ENCODE measurements around the gene BEND7. TPM values are rescaled to one million over a fixed set of nuclear protein-coding genes. Genes with fewer than 3 reads are reported as not detected.

Gene BEND7
- total RNA-seq, 2 donors from 2014 or later: 10.1 to 44.5 TPM

DNA sequence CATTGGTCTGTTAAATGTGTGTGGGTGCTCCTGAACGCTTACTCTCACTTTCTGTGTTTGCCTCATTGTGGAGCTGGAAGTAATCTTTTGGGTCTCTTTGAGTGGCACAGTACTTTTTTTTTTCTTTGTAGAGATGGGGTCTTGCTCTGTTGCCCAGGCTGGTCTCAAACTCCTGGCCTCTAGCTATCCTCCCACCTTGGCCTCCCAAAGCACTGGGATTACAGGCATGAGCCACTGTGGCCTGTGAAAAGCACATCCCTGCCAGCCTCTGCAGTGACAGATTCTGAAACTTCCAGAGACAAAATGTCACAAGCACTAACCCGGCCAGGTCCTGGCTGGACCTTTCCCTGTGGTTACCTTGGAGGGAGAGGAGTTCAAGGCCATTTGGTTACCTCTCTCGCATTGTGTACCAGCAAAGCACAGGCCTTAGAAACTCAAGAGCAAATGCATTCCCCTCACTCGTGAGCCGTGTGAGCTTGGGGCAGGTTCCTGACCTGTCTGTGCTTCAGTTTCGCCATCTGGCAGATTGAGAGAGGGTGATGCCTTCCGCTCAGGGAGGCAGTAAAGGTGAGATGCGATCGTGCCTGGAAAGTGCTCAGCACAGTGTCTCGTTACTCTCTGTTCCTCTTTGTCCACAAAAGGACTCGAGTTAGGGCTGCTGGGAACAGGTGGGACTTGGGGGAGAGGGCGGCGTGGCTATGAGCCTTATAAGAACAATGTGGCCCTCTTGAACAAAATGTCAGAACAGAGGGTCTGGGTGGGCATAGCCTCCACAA is 108.1 kb downstream of the BEND7 start:
- WGBS: 88% methylated on average over 13 of the region's 13 CpGs
- TF ChIP-seq, protein P1, sequence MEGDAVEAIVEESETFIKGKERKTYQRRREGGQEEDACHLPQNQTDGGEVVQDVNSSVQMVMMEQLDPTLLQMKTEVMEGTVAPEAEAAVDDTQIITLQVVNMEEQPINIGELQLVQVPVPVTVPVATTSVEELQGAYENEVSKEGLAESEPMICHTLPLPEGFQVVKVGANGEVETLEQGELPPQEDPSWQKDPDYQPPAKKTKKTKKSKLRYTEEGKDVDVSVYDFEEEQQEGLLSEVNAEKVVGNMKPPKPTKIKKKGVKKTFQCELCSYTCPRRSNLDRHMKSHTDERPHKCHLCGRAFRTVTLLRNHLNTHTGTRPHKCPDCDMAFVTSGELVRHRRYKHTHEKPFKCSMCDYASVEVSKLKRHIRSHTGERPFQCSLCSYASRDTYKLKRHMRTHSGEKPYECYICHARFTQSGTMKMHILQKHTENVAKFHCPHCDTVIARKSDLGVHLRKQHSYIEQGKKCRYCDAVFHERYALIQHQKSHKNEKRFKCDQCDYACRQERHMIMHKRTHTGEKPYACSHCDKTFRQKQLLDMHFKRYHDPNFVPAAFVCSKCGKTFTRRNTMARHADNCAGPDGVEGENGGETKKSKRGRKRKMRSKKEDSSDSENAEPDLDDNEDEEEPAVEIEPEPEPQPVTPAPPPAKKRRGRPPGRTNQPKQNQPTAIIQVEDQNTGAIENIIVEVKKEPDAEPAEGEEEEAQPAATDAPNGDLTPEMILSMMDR (IDR thresholded peaks at IDR 0.05): no peak
- no peak for TF ChIP-seq POLR2AphosphoS5 (IDR thresholded peaks at IDR 0.05)
- TF ChIP-seq POLR2A (IDR thresholded peaks at IDR 0.05): no peak
- Histone ChIP-seq H3K4me1 (replicated peaks) (no peaks in the 10 kb centered on the region), H3K27ac (no peak overlapping the region), H3K9me3 (no peaks in the 10 kb centered on the region), H3K27me3 (replicated peaks; ENCODE audit: insufficient read depth) (no peaks in the 10 kb centered on the region), H3K36me3 (no peaks in the 10 kb centered on the region), H3K4me3 (no peak overlapping the region)
- DNase-seq (ENCODE audit: low spot score): no peak
- intact Hi-C loops (cut with DNase I): no loop called here

DNA sequence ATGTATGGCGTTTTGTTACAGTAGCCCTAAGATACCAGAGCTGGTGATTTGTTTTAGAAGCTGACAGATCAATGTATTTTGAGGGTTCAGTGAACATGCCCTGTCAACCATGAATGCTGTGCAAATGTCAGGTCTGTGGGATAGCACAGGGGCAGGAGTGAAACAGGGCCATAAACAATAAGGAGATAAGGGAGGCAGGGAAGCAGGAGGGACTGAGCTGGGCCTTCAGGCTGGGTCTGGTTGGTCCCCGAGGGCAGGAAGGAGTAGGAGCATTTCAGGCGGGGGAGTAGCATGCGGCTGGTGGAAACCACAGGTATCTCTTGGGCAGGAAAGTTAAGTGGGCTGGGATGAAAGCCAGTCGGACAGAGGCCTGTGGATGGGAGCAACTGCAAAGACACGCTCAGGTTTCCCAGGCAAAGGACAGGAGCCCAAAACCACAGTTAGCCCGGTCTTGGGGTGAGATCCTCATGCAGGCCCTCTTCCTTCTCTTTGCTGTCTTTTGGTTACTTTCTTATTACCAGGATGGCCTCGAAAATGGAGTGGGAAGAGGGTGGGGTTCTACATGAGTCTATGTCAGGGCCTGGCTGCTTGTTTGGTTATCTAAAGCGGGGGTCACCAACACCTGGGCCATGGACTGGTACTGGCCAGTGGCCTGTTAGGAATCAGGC is 111.2 kb downstream of the BEND7 start:
- no peak overlapping the region for H3K4me3 ChIP-seq
- no peaks in the 10 kb centered on the region for H3K9me3 ChIP-seq
- H3K27ac ChIP-seq: no peak overlapping the region
- intact Hi-C loops (cut with DNase I): no loop called here
- no peaks in the 10 kb centered on the region for H3K27me3 ChIP-seq (replicated peaks; ENCODE audit: insufficient read depth)
- H3K36me3 ChIP-seq: no peaks in the 10 kb centered on the region
- no peak for DNase-seq (ENCODE audit: low spot score)
- H3K4me1 ChIP-seq (replicated peaks): no peaks in the 10 kb centered on the region
- WGBS: 90% methylated on average over 9 of the region's 9 CpGs
- TF ChIP-seq POLR2A (IDR thresholded peaks at IDR 0.05): no peak

- TF ChIP-seq, protein P1 (IDR thresholded peaks at IDR 0.05): no peak
- TF ChIP-seq POLR2A (IDR thresholded peaks at IDR 0.05): no peak
- no peak for TF ChIP-seq POLR2AphosphoS5 (IDR thresholded peaks at IDR 0.05)
- no peaks in the 10 kb centered on the region for H3K9me3 ChIP-seq
- H3K4me3 ChIP-seq: no peak overlapping the region
- no peak overlapping the region for H3K27ac ChIP-seq
- H3K4me1 ChIP-seq (replicated peaks): no peaks in the 10 kb centered on the region
- no peaks in the 10 kb centered on the region for H3K27me3 ChIP-seq (replicated peaks; ENCODE audit: insufficient read depth)
- H3K36me3 ChIP-seq: no peaks in the 10 kb centered on the region
- intact Hi-C loops (cut with DNase I): no loop called here
- WGBS: 53% methylated on average over 2 of the region's 2 CpGs
- DNase-seq (ENCODE audit: low spot score): no peak
Observed at GRCh38 chr10:13416760-13417159, 112.1 kb downstream of the BEND7 start.

GRCh38 chr10:13414855-13415254 is 114.0 kb downstream of the BEND7 start:
- intact Hi-C loops (cut with DNase I): no loop called here
- no peaks in the 10 kb centered on the region for H3K9me3 ChIP-seq
- 64% methylated on average over 2 of the region's 2 CpGs for WGBS
- no peak for TF ChIP-seq POLR2A (IDR thresholded peaks at IDR 0.05)
- TF ChIP-seq, protein P1 (IDR thresholded peaks at IDR 0.05): peak in 1 of 4 experiments; percentile 4
- no peak for DNase-seq (ENCODE audit: low spot score)
- H3K4me3 ChIP-seq: no peak overlapping the region
- H3K27ac ChIP-seq: no peak overlapping the region
- H3K36me3 ChIP-seq: no peaks in the 10 kb centered on the region
- no peaks in the 10 kb centered on the region for H3K4me1 ChIP-seq (replicated peaks)
- no peaks in the 10 kb centered on the region for H3K27me3 ChIP-seq (replicated peaks; ENCODE audit: insufficient read depth)

DNA sequence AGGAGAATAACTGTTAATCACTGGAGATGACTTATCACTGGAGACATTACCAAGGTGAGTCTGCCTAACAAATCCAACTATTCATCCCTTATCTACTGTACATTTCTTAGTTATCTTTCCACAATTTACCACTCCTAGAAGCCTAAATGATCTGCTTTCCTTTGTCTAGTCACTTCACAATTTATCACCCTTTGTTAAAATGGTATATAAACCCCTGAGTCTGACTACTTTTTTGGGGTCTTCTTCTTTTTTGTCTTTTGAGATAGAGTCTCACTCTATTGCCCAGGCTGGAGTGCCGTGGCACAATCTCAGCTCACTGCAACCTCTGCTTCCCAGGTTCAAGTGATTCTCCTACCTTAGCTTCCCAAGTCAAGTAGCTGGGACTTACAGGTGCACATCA is 114.7 kb downstream of the BEND7 start:
- no peaks in the 10 kb centered on the region for H3K27me3 ChIP-seq (replicated peaks; ENCODE audit: insufficient read depth)
- H3K4me1 ChIP-seq (replicated peaks): no peaks in the 10 kb centered on the region
- no peaks in the 10 kb centered on the region for H3K9me3 ChIP-seq
- no peak overlapping the region for H3K4me3 ChIP-seq
- WGBS: 80% methylated on average over 1 of the region's 1 CpG
- intact Hi-C loops (cut with DNase I): no loop called here
- no peak overlapping the region for H3K27ac ChIP-seq
- TF ChIP-seq POLR2A (IDR thresholded peaks at IDR 0.05) (no peak), POLR2AphosphoS5 (IDR thresholded peaks at IDR 0.05) (no peak)
- TF ChIP-seq, protein P1 (IDR thresholded peaks at IDR 0.05): no peak
- DNase-seq (ENCODE audit: low spot score): no peak
- no peaks in the 10 kb centered on the region for H3K36me3 ChIP-seq
